SK-N-SH (cell line): ENCODE results near the gene TIAM2. TPM values are rescaled to one million over a fixed set of nuclear protein-coding genes. Genes with fewer than 3 reads are reported as not detected.

ENCODE experiments used
- CTCF ChIA-PET: fragments of 300-600, 350-600 bp; formaldehyde crosslinking; extraction: SDS; loops from one replicate; lab custom pipeline; 2021; lab: Yijun Ruan, JAX
- POLR2A ChIA-PET: fragments of 350-600 bp; sonication (Branson Sonifier 250); formaldehyde crosslinking; extraction: SDS; loops from one replicate; lab custom pipeline; 2020; ENCODE audit warnings: antibody characterized with exemption, inconsistent platforms; lab: Yijun Ruan, JAX
- DNase-seq: peaks from one replicate; pipeline ENCODE4 v3.0.0; 2012
- H2AFZ ChIP-seq: fragments of 200-600 bp; sonication (generic); 2 replicates; pipeline ENCODE4 v1.8.1; 2016; ENCODE audit warnings: antibody characterized with exemption, mild to moderate bottlenecking, low read depth
- H3F3A ChIP-seq: fragments of 200-600 bp; sonication (generic); replicated peaks from 2 replicates; pipeline ENCODE3; 2016; ENCODE audit warnings: antibody characterized with exemption, mild to moderate bottlenecking; ENCODE audit not compliant: insufficient read depth
- H3K27ac ChIP-seq, 2 experiments: fragments of 200-500 bp in 1 of 2; fragments of 200-600 bp in 1 of 2; sonication (Bioruptor generic) in 1 of 2; sonication (generic), shearing (Covaris generic) in 1 of 2; 2 replicates each; pipeline versions ENCODE4 v1.5.1 to v1.6.1; 2014 to 2016; ENCODE audit warnings: low read depth in 2 of 2, inconsistent platforms in 1 of 2, low read length in 1 of 2, mild to moderate bottlenecking in 1 of 2, mixed read lengths in 1 of 2
- H3K27me3 ChIP-seq: fragments of 200-600 bp; sonication (generic), shearing (Covaris generic); 2 replicates; pipeline ENCODE4 v1.6.1; 2016; ENCODE audit warnings: mixed run types; ENCODE audit not compliant: insufficient read depth
- H3K36me3 ChIP-seq, 2 experiments: fragments of 200-500 bp in 1 of 2; fragments of 200-600 bp in 1 of 2; sonication (Bioruptor generic) in 1 of 2; sonication (generic) in 1 of 2; replicated peaks in 1 of 2; 2 replicates each; pipeline versions ENCODE3 to v1.5.1; 2014 to 2016; ENCODE audit warnings: low read length in 1 of 2, mild to moderate bottlenecking in 1 of 2; ENCODE audit not compliant: insufficient read depth in 2 of 2, control insufficient read depth in 1 of 2
- H3K4me1 ChIP-seq, 2 experiments: fragments of 200-500 bp in 1 of 2; fragments of 200-600 bp in 1 of 2; sonication (Bioruptor generic) in 1 of 2; sonication (generic), shearing (Covaris generic) in 1 of 2; 2 replicates each; pipeline versions ENCODE4 v1.5.1 to v1.6.1; 2014 to 2016; ENCODE audit warnings: low read depth in 1 of 2, low read length in 1 of 2, mixed run types in 1 of 2; ENCODE audit not compliant: insufficient read depth in 2 of 2, control insufficient read depth in 1 of 2
- H3K4me2 ChIP-seq: fragments of 200-600 bp; sonication (generic), shearing (Covaris generic); 2 replicates; pipeline ENCODE4 v1.6.1; 2017; ENCODE audit warnings: mixed run types
- H3K4me3 ChIP-seq, 2 experiments: fragments of 200-500 bp in 1 of 2; fragments of 200-600 bp in 1 of 2; sonication (Bioruptor generic) in 1 of 2; sonication (generic), shearing (Covaris generic) in 1 of 2; 2 replicates each; pipeline versions ENCODE4 v1.5.1 to v1.8.1; 2014 to 2016; ENCODE audit warnings: low read depth in 2 of 2, inconsistent platforms in 1 of 2, low read length in 1 of 2, mild to moderate bottlenecking in 1 of 2, mixed read lengths in 1 of 2, moderate library complexity in 1 of 2
- H3K79me2 ChIP-seq: fragments of 200-600 bp; sonication (generic); 2 replicates; pipeline ENCODE4 v1.8.1; 2017; ENCODE audit warnings: mild to moderate bottlenecking; ENCODE audit not compliant: insufficient read depth
- H3K9ac ChIP-seq: fragments of 200-600 bp; sonication (generic); 2 replicates; pipeline ENCODE4 v1.6.1; 2017; ENCODE audit warnings: mixed run types
- H3K9me2 ChIP-seq: fragments of 200-600 bp; sonication (generic); 2 replicates; pipeline ENCODE4 v1.6.1; 2017; ENCODE audit warnings: mixed run types
- H3K9me3 ChIP-seq: fragments of 200-600 bp; sonication (generic); 2 replicates; pipeline ENCODE4 v1.6.1; 2017; ENCODE audit warnings: mixed run types, mild to moderate bottlenecking, moderate library complexity
- H4K20me1 ChIP-seq: fragments of 200-600 bp; sonication (generic); 2 replicates; pipeline ENCODE4 v1.6.1; 2017; ENCODE audit warnings: mild to moderate bottlenecking, mixed run types; ENCODE audit not compliant: insufficient read depth
- ELF1 ChIP-seq: IDR thresholded peaks from 2 replicates; pipeline ENCODE4 v1.4.0; 2012
- EZH2phosphoT487 ChIP-seq: fragments of 200-600 bp; sonication (generic); IDR thresholded peaks from 2 replicates; pipeline ENCODE4 v1.6.1; 2017; ENCODE audit warnings: low read depth, mixed run types, mild to moderate bottlenecking, antibody characterized with exemption, moderate library complexity, borderline replicate concordance
- FOXJ3 ChIP-seq: sonication (generic); formaldehyde crosslinking; IDR thresholded peaks from 2 replicates; pipeline ENCODE4 v1.5.1; 2020; ENCODE audit warnings: mild to moderate bottlenecking, missing genetic modification reagents
- FOXM1 ChIP-seq: IDR thresholded peaks from 2 replicates; pipeline ENCODE4 v1.4.0; 2012; ENCODE audit warnings: low read depth, mild to moderate bottlenecking
- GABPA ChIP-seq: IDR thresholded peaks from 2 replicates; pipeline ENCODE4 v1.4.0; 2012; ENCODE audit warnings: low read depth, mild to moderate bottlenecking
- JUND ChIP-seq: IDR thresholded peaks from 2 replicates; pipeline ENCODE4 v1.4.0; 2012
- MXI1 ChIP-seq: IDR thresholded peaks from 2 replicates; pipeline ENCODE4 v1.6.1; 2012; ENCODE audit warnings: mild to moderate bottlenecking, low read depth, low read length, improper control_type of control experiment
- NFIC ChIP-seq: IDR thresholded peaks from 2 replicates; pipeline ENCODE4 v1.4.0; 2012; ENCODE audit warnings: borderline replicate concordance
- RCOR1 ChIP-seq: fragments of 150-350 bp; IDR thresholded peaks from 2 replicates; pipeline ENCODE4 v1.6.1; 2017; ENCODE audit warnings: antibody characterized with exemption, low read length
- SMC3 ChIP-seq: IDR thresholded peaks from 2 replicates; pipeline ENCODE4 v1.6.1; 2012; ENCODE audit warnings: low read depth, low read length, improper control_type of control experiment
- TEAD4 ChIP-seq: IDR thresholded peaks from 2 replicates; pipeline ENCODE4 v1.4.0; 2012; ENCODE audit warnings: mild to moderate bottlenecking, borderline replicate concordance; ENCODE audit not compliant: insufficient read depth
- YY1 ChIP-seq: IDR thresholded peaks from 2 replicates; pipeline ENCODE4 v1.4.0; 2012; ENCODE audit warnings: low read depth, mild to moderate bottlenecking
- WGBS: methylation state at CpG from one replicate; pipeline ENCODE4 v1.1.6; 2017; ENCODE audit warnings: low lambda C conversion rate; 5-methylcytosine and 5-hydroxymethylcytosine counted together
- polyA plus RNA-seq, 3 experiments: library from polyadenylated mRNA; depleted of rRNA; stranded (reverse); fragments of >200 nt; gene quantifications; 2 replicates each; pipeline ENCODE4 v1.2.3, GENCODE V29; 2012
- TF ChIP-seq, protein P1 (sequence below): fragments of 150-350 bp; IDR thresholded peaks from 2 replicates; pipeline ENCODE4 v1.6.1; 2016; ENCODE audit warnings: mild to moderate bottlenecking, low read depth, low read length
- TF ChIP-seq, protein P2 (sequence below): fragments of 200-600 bp; sonication (generic); IDR thresholded peaks from 2 replicates; pipeline ENCODE4 v1.6.1; 2017; ENCODE audit warnings: antibody characterized with exemption, mild to moderate bottlenecking, moderate library complexity
- TF ChIP-seq, protein P3 (sequence below): IDR thresholded peaks from 2 replicates; pipeline ENCODE4 v1.4.0; 2012; ENCODE audit warnings: low read depth, borderline replicate concordance
- TF ChIP-seq, protein P4 (sequence below): IDR thresholded peaks from 2 replicates; pipeline ENCODE4 v1.4.0; 2012; ENCODE audit warnings: low read depth, borderline replicate concordance
- TF ChIP-seq, protein P5 (sequence below): IDR thresholded peaks from 2 replicates; pipeline ENCODE4; 2012

Gene TIAM2
- polyA plus RNA-seq, 1 of the 3 experiments (the other 2 are of a cell fraction) = 13.6 TPM

DNA sequence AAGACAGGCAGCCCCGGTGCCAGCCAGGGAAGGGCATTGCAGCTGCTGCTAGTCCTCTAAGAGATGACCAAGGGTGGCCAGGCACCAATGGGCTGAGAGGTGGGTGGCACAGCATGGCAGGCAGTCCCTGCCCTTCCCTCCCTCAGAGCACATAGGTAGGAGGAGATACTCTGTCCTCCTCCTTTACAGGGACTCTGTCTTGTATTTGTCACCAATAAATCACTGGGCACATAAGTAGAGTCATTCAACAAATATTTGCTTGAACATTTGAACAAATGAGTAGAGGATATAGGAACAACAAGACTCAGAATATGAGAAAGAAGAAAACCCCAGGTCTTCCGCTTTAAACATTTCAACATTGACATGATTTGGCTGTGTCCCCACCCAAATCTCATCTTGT lies 199.3 kb downstream of the TIAM2 start:
- ChIA-PET CTCF (no interaction called here), POLR2A (no interaction called here)
- H3K79me2 ChIP-seq = no peaks in the 10 kb centered on the region
- H4K20me1 ChIP-seq = no peaks in the 10 kb centered on the region
- no peak overlapping the region for H3K4me3 ChIP-seq
- TF ChIP-seq, protein P1, sequence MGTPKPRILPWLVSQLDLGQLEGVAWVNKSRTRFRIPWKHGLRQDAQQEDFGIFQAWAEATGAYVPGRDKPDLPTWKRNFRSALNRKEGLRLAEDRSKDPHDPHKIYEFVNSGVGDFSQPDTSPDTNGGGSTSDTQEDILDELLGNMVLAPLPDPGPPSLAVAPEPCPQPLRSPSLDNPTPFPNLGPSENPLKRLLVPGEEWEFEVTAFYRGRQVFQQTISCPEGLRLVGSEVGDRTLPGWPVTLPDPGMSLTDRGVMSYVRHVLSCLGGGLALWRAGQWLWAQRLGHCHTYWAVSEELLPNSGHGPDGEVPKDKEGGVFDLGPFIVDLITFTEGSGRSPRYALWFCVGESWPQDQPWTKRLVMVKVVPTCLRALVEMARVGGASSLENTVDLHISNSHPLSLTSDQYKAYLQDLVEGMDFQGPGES = no peak
- TF ChIP-seq NFIC (no peak), MXI1 (no peak), ELF1 (no peak), JUND (no peak), EZH2phosphoT487 (no peak), FOXJ3 (CRISPR knock-in tag) (no peak)
- TF ChIP-seq, protein P2, sequence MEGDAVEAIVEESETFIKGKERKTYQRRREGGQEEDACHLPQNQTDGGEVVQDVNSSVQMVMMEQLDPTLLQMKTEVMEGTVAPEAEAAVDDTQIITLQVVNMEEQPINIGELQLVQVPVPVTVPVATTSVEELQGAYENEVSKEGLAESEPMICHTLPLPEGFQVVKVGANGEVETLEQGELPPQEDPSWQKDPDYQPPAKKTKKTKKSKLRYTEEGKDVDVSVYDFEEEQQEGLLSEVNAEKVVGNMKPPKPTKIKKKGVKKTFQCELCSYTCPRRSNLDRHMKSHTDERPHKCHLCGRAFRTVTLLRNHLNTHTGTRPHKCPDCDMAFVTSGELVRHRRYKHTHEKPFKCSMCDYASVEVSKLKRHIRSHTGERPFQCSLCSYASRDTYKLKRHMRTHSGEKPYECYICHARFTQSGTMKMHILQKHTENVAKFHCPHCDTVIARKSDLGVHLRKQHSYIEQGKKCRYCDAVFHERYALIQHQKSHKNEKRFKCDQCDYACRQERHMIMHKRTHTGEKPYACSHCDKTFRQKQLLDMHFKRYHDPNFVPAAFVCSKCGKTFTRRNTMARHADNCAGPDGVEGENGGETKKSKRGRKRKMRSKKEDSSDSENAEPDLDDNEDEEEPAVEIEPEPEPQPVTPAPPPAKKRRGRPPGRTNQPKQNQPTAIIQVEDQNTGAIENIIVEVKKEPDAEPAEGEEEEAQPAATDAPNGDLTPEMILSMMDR = no peak
- TF ChIP-seq, protein P3, sequence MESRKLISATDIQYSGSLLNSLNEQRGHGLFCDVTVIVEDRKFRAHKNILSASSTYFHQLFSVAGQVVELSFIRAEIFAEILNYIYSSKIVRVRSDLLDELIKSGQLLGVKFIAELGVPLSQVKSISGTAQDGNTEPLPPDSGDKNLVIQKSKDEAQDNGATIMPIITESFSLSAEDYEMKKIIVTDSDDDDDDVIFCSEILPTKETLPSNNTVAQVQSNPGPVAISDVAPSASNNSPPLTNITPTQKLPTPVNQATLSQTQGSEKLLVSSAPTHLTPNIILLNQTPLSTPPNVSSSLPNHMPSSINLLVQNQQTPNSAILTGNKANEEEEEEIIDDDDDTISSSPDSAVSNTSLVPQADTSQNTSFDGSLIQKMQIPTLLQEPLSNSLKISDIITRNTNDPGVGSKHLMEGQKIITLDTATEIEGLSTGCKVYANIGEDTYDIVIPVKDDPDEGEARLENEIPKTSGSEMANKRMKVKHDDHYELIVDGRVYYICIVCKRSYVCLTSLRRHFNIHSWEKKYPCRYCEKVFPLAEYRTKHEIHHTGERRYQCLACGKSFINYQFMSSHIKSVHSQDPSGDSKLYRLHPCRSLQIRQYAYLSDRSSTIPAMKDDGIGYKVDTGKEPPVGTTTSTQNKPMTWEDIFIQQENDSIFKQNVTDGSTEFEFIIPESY = no peak
- TF ChIP-seq, all 33 proteins: peak for 0
- H3K4me2 ChIP-seq = no peak overlapping the region
- no peaks in the 10 kb centered on the region for H3K9me2 ChIP-seq
- H3F3A ChIP-seq = peaks cover 14% of the 10 kb centered on the region
- no peak overlapping the region for H3K27ac ChIP-seq
- peaks cover 0 to 6% of the 10 kb centered on the region in 2 experiments for H3K36me3 ChIP-seq
- no peak overlapping the region for H2AFZ ChIP-seq
- H3K9ac ChIP-seq = no peak overlapping the region
- no peak for DNase-seq
- WGBS = 91% methylated on average over 2 of the region's 2 CpGs
- H3K27me3 ChIP-seq = no peaks in the 10 kb centered on the region
- peaks cover 9 to 12% of the 10 kb centered on the region in 2 experiments for H3K4me1 ChIP-seq
- H3K9me3 ChIP-seq = no peaks in the 10 kb centered on the region

DNA sequence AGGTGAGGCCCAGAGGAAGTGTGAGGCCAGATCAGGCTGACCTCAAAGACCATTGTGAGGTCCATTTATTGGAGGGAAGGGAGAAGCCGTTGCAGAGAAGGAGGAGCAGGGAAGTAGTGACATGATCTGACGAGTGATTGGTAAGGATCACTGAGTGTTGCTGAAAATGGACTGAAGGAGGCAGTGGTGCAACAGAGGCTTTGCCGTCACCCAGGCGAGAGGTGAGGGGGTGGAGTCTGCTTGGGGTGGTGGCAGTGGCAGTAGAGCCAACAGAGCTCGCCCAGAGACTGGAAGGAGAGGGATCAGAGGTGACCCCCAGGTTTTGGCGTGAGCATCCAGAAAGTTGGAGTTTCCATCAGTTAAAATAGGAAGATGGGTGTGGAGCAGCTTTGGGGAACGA lies 200.8 kb downstream of the TIAM2 start:
- H3K4me3 ChIP-seq = no peak overlapping the region
- H3K9me2 ChIP-seq = no peaks in the 10 kb centered on the region
- peaks cover 24% of the 10 kb centered on the region for H3F3A ChIP-seq
- no peaks in the 10 kb centered on the region for H3K9me3 ChIP-seq
- CTCF ChIA-PET = no interaction called here
- WGBS = 93% methylated on average over 7 of the region's 7 CpGs
- no peak overlapping the region for H3K4me2 ChIP-seq
- no peaks in the 10 kb centered on the region for H3K27me3 ChIP-seq
- no peaks in the 10 kb centered on the region for H3K79me2 ChIP-seq
- H3K9ac ChIP-seq = no peak overlapping the region
- no peak for DNase-seq
- no peak overlapping the region for H2AFZ ChIP-seq
- peaks cover 0 to 6% of the 10 kb centered on the region in 2 experiments for H3K36me3 ChIP-seq
- no peak overlapping the region for H3K27ac ChIP-seq
- POLR2A ChIA-PET = no interaction called here
- no peaks in the 10 kb centered on the region for H4K20me1 ChIP-seq
- H3K4me1 ChIP-seq = peaks cover 0 to 6% of the 10 kb centered on the region in 2 experiments; a peak in 3 of 4 replicates
- TF ChIP-seq, protein P4, sequence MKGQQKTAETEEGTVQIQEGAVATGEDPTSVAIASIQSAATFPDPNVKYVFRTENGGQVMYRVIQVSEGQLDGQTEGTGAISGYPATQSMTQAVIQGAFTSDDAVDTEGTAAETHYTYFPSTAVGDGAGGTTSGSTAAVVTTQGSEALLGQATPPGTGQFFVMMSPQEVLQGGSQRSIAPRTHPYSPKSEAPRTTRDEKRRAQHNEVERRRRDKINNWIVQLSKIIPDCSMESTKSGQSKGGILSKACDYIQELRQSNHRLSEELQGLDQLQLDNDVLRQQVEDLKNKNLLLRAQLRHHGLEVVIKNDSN = no peak
- TF ChIP-seq SMC3 = no peak
- no peak for TF ChIP-seq GABPA
- TF ChIP-seq, protein P3 = no peak
- no peak for TF ChIP-seq JUND
- no peak for TF ChIP-seq FOXM1
- TF ChIP-seq, protein P5, sequence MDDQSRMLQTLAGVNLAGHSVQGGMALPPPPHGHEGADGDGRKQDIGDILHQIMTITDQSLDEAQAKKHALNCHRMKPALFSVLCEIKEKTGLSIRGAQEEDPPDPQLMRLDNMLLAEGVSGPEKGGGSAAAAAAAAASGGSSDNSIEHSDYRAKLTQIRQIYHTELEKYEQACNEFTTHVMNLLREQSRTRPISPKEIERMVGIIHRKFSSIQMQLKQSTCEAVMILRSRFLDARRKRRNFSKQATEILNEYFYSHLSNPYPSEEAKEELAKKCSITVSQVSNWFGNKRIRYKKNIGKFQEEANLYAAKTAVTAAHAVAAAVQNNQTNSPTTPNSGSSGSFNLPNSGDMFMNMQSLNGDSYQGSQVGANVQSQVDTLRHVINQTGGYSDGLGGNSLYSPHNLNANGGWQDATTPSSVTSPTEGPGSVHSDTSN = no peak
- TF ChIP-seq TEAD4 = no peak
- no peak for TF ChIP-seq RCOR1
- no peak for TF ChIP-seq EZH2phosphoT487
- TF ChIP-seq, protein P1 = no peak
- no peak for TF ChIP-seq YY1
